C4-2B (cell line): Measurements from ENCODE around the gene DCLK1.

Experiments
- H3K27ac ChIP-seq: fragments of 450-650 bp; 2 replicates; pipeline ENCODE4 v1.5.1; 2017
- CTCF ChIP-seq: fragments of 450-650 bp; conservative IDR thresholded peaks from 2 replicates; pipeline ENCODE4 v1.5.1; 2017; ENCODE audit warnings: mild to moderate bottlenecking
- ZFX ChIP-seq: fragments of 450-650 bp; IDR thresholded peaks from 2 replicates; pipeline ENCODE4 v1.6.1; 2017

DCLK1 gene

GRCh38 chr13:35961002-35961401 is 170.2 kb downstream of the DCLK1 start:
- TF ChIP-seq ZFX (no peak), CTCF (no peak)
- no peak overlapping the region for H3K27ac ChIP-seq

GRCh38 chr13:35957996-35958395 is 173.2 kb downstream of the DCLK1 start:
- TF ChIP-seq CTCF (no peak), ZFX (no peak)
- no peak overlapping the region for H3K27ac ChIP-seq

GRCh38 chr13:35957241-35957731 is 173.9 kb downstream of the DCLK1 start:
- TF ChIP-seq ZFX (no peak), CTCF (no peak)
- no peak overlapping the region for H3K27ac ChIP-seq

- H3K27ac ChIP-seq: no peak overlapping the region
Observed at GRCh38 chr13:35956074-35956473, 175.1 kb downstream of the DCLK1 start.

GRCh38 chr13:35954207-35954560 is 177.0 kb downstream of the DCLK1 start:
- no peak overlapping the region for H3K27ac ChIP-seq
- TF ChIP-seq ZFX (no peak), CTCF (no peak)

More at GRCh38 chr13:35956074-35956473, 175.1 kb downstream of the DCLK1 start:
- TF ChIP-seq ZFX (no peak), CTCF (no peak)

GRCh38 chr13:35953537-35954206 is 177.5 kb downstream of the DCLK1 start:
- TF ChIP-seq CTCF (peak; percentile 81), ZFX (no peak)
- no peak overlapping the region for H3K27ac ChIP-seq

GRCh38 chr13:35947315-35947714 is 183.9 kb downstream of the DCLK1 start:
- H3K27ac ChIP-seq: no peak overlapping the region
- TF ChIP-seq CTCF (no peak), ZFX (no peak)
